NCI-H524 treated with DMSO at 0.1 percent for 48 hours (cell line): Measurements from ENCODE around the gene TAB3.
A peak's percentile ranks its signal among the peaks of the same experiment; 100 is the strongest.

Source experiments
- DNase-seq: peaks from one replicate; lab custom pipeline; 2025; lab: John Stamatoyannopoulos, UW

Gene TAB3

DNA sequence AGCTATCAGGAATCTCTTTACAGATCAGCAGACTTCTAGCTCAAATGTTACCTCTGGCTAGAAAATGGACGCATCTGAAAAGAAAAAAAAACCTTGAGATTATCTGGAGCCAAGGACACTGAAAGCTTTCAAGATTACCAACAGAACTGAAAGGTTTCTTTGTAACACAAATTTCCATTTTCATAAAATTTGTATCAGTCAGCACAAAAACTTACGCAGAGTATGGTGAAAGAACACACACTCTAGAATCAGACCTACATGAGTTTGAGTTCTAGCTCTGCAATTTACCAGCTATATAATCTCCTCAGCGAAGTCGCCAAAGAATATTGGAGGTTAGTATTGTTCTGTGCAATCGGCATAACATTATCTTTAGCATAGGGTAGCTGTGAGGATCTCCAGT lies 1.8 kb downstream of the TAB3 start:
- no peak for DNase-seq

- DNase-seq = no peak
Observed at GRCh38 chrX:30885136-30885535, 3.9 kb downstream of the TAB3 start.

GRCh38 chrX:30883138-30883537 lies 5.9 kb downstream of the TAB3 start:
- DNase-seq = peak; percentile 68

GRCh38 chrX:30881797-30882196 lies 7.3 kb downstream of the TAB3 start:
- DNase-seq = no peak

GRCh38 chrX:30881390-30881789 lies 7.7 kb downstream of the TAB3 start:
- no peak for DNase-seq

GRCh38 chrX:30880058-30880457 lies 9.0 kb downstream of the TAB3 start:
- no peak for DNase-seq

GRCh38 chrX:30876367-30876766 lies 12.7 kb downstream of the TAB3 start:
- DNase-seq = no peak

DNA sequence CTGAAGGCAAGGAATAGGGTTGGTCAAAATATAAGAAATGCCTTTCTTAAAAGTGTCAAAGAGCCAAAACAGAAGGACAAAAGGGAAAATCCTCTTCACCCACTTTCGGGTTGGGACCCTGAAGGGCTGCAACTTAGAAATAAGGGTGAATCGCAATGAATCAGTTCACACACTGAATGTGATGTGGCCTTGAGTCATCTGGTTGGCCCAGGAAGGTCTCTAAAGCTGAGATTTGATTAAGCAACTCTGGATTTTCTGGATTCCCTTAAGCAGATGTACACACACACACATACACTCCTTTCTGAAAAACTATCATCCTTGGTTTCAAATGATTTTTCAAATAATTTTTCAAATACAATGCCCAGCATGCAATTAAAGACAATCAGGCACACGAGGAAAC lies 13.1 kb downstream of the TAB3 start:
- DNase-seq = no peak

- DNase-seq = no peak
Observed at GRCh38 chrX:30874851-30875250, 14.2 kb downstream of the TAB3 start.

DNA sequence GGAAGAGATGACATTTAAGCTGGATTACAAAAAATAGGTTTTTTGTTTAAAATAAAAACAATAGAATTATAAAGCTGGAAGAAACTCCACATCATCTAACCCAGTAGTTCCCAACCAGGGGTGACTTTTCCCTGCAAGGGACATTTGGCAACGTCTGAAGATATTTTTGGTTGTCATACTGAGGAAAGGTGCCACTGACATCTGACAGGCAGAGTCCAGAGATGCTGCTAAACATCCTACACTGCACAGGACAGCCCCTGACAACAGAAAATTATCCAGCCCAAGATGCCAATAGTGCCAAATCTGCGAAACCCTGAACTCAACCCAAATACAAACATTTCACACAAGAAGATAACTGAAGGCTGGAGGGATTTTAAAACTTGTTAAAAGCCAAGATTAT lies 18.5 kb downstream of the TAB3 start:
- DNase-seq = no peak

DNA sequence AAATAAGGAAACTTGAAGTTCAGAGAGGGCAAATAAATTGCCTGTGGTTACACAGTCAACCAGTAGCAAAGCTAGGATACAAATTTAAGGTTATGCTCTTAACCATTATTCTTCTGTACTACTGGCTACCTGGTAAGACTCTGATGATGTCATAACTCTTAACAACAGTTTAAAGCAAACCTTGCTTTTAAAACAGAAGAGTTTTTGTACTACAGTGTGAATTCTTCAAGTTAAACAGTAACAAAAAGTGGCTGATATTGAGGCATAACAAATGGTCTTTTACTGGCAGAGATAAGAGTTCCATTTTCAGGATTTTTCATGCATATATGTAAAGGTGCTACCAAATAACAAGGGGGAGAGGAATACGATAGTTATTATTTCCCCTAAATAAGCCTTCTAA lies 23.4 kb downstream of the TAB3 start:
- no peak for DNase-seq

- DNase-seq = no peak
Observed at GRCh38 chrX:30865015-30865414, 24.0 kb downstream of the TAB3 start.

GRCh38 chrX:30864383-30864785 lies 24.7 kb downstream of the TAB3 start:
- DNase-seq = no peak

GRCh38 chrX:30863974-30864373 lies 25.1 kb downstream of the TAB3 start:
- DNase-seq = no peak

- no peak for DNase-seq
Observed at GRCh38 chrX:30858098-30858497, 31.0 kb downstream of the TAB3 start.

GRCh38 chrX:30851449-30851848 lies 37.6 kb downstream of the TAB3 start:
- no peak for DNase-seq

- no peak for DNase-seq
Observed at GRCh38 chrX:30835373-30835772, 53.7 kb downstream of the TAB3 start.

GRCh38 chrX:30833896-30834295 lies 55.2 kb downstream of the TAB3 start:
- no peak for DNase-seq

DNA sequence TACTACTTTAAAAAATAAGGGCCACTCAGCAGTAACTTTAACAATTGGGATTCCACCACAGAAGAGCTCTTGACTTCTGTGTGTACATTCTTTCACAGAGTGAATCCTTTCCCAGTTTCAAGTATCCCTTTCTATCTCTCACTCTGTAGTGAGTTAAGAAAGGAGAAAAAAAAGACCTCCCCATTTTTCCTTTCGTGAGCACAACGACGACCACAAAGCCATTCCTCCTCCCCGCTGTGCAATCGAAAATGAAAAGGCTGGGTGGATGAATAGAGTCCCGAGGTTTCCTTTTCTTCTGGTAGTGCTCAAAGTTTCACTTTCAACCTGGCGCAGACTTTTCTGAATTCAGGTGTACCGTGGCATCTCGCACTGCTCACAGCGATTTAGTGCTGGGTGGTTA lies 58.0 kb downstream of the TAB3 start:
- DNase-seq = no peak

DNA sequence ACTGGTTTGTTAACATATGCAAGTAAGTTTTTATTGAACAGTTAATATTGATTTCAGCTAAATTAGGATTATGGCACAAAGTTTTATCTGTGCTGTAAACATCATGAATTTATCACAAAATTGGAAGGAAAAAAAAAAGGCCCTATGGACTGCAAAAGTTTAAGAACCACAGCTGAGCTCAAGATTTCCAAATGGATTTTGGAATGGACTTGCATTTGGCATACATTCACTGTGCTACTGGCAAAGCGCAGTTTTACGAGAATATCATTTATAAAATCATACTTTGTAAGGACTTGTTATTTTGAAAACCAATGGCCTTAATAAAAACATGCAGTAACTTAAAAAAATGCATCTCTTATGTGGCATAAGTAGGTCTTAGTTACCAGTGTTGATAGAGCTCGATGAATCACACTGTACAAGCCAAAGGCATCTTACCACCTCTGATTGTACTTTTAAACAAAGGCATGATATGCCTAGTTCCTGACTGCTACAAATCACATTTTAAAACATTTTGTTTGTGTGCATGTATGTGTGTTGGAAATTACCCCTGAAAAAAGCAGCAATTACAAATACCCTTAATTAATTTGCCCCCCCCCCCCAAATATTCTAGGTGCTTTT lies 58.6 kb downstream of the TAB3 start:
- DNase-seq = no peak

DNA sequence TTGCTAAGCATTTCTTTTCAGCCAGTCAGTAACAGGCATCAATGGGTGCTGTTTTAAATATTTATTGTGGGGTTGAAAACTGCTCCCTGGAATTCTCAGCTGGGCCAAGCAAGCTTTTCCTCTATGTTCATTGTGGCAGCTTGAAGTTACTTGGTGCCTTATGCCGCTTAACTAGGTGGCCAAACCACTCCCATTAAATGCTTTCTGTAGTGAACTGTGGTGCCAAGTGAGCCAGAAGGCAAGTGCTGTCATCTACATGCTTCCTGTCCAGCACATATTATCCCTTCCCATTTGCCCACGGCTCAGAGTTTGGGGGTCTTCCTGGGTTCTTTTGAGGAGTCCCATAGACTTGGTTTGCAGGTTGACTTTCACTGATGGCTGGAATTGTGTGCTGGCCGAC lies 64.8 kb downstream of the TAB3 start:
- no peak for DNase-seq

DNA sequence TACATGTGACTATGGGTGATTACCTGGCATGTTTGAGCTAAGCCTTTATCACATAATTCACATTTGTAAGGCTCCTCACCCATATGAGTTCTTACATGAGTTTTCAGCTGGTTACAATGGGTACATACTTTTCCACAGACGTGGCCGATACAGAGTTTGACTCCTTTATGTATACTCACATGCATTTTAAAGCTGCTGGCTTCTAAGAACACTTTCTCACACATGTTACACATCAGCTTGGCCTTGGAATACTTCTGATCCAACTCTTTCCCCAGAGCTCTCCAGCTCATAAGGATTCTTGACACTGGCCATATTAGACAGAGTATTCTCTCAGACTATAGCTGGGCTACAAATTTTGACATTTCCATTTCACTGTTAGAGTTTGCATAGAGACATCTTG lies 66.3 kb downstream of the TAB3 start:
- no peak for DNase-seq

DNA sequence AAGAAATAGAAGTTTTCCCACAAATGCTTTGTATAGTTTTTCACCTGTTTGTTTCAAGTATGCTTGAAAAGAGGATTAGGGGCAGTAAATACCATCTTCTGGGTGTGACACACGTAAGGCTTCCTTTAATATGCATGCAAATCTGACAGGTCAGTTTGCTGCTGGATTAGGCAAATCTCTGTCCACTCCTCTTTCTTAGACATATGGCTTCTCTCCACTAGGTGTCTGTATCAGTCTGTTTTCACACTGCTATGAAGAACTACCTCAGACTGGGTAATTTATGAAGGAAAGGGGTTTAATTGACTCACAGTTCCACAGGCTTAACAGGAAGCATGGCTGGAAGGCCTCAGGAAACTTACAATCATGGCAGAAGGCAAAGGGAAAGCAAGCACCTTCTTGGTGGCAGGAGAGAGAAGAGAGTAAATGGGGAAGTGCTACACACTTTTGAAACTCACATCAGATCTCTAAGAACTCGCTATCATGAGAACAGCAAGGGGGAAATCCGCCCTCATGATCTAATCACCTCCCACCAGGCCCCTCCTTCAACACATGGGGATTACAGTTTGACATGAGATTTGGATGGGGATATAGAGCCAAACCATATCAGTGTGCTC lies 66.9 kb downstream of the TAB3 start:
- peak; percentile 57 for DNase-seq

- DNase-seq = no peak
Observed at GRCh38 chrX:30821116-30821515, 67.9 kb downstream of the TAB3 start.
